GM21576 (cell line): Measurements from ENCODE around the gene LZTS2.

Experiments used
- ATAC-seq: cut with Tn5 transposase; IDR thresholded peaks from one replicate; pipeline ENCODE4 v1.9.1; 2021; ENCODE audit warnings: mild to moderate bottlenecking, moderate library complexity; ENCODE audit not compliant: unreplicated experiment

The LZTS2 gene

GRCh38 chr10:100978121-100978900 is 21.3 kb upstream of the LZTS2 start:
- ATAC-seq, result no peak

GRCh38 chr10:100978901-100979195 is 20.8 kb upstream of the LZTS2 start:
- ATAC-seq, result no peak

GRCh38 chr10:100979791-100980272 is 19.8 kb upstream of the LZTS2 start:
- ATAC-seq, result no peak

- no peak for ATAC-seq
Measured at GRCh38 chr10:100980311-100980710, 19.3 kb upstream of the LZTS2 start.

GRCh38 chr10:100980711-100981110 is 18.9 kb upstream of the LZTS2 start:
- ATAC-seq, result no peak

GRCh38 chr10:100981178-100981772 is 18.3 kb upstream of the LZTS2 start:
- no peak for ATAC-seq

GRCh38 chr10:100982916-100983830 is 16.4 kb upstream of the LZTS2 start:
- no peak for ATAC-seq

GRCh38 chr10:100983868-100984671 is 15.5 kb upstream of the LZTS2 start:
- no peak for ATAC-seq

- no peak for ATAC-seq
Measured at GRCh38 chr10:100984672-100985177, 14.9 kb upstream of the LZTS2 start.

GRCh38 chr10:100985336-100985735 is 14.3 kb upstream of the LZTS2 start:
- ATAC-seq, result no peak

- ATAC-seq, result no peak
Measured at GRCh38 chr10:100986623-100986951, 13.0 kb upstream of the LZTS2 start.

GRCh38 chr10:100986952-100987684 is 12.5 kb upstream of the LZTS2 start, which contains the start of the genes MRPL43 and TWNK:
TSS of gene MRPL43 (minus strand) at chr10:100987497. CDS start at chr10:100987443, 54 bp downstream.
TSS of gene TWNK (plus strand) at chr10:100987543. CDS start at chr10:100988211, 668 bp downstream.
- peak; percentile 80 for ATAC-seq

GRCh38 chr10:100987685-100988049 is 11.9 kb upstream of the LZTS2 start:
- no peak for ATAC-seq

- no peak for ATAC-seq
Measured at GRCh38 chr10:100988166-100988565, 11.4 kb upstream of the LZTS2 start.

GRCh38 chr10:100989088-100989487 is 10.5 kb upstream of the LZTS2 start:
- no peak for ATAC-seq

GRCh38 chr10:100993986-100994708 is 5.5 kb upstream of the LZTS2 start:
- ATAC-seq, result no peak

GRCh38 chr10:100995181-100995580 is 4.4 kb upstream of the LZTS2 start:
- ATAC-seq, result no peak

GRCh38 chr10:100996678-100997359 is 2.8 kb upstream of the LZTS2 start:
- no peak for ATAC-seq
